Measurements from ENCODE around the gene CFAP97.
"Not testable (repeated sequence)": the region's sequence is repeated elsewhere in the genome, so short reads cannot be mapped to it uniquely, and the experiment has no call there.

CFAP97 gene

DNA sequence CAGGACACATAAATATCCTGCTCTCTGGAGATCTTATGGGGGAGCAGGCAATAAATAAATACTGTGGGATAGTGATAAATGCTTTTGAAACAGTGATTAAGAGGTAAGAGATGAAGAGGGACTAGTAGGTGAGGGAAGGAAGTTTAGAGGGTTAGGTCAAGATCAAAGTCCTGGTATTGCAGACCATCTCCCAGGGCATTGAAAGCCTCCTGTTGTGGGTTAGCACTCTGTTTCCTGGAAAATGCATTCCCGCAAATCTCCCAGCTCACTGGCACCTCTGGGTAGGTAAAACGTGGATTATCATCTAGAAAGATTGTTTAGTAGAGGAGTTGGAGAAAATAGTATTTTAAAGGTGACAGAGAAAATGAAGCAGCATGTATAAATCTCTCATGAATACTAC, 7.8 kb upstream of the CFAP97 start:
- Mint-ChIP-seq H3K9me3 (no peaks in the 10 kb centered on the region), H3K27ac (no peak overlapping the region), H3K4me1 (peaks cover 45% of the 10 kb centered on the region), H3K4me3 (peak overlapping the region; percentile 76), H3K36me3 (no peaks in the 10 kb centered on the region)
- no peak for DNase-seq (ENCODE audit: low spot score in 2 of 2)
- ATAC-seq: no peak

DNA sequence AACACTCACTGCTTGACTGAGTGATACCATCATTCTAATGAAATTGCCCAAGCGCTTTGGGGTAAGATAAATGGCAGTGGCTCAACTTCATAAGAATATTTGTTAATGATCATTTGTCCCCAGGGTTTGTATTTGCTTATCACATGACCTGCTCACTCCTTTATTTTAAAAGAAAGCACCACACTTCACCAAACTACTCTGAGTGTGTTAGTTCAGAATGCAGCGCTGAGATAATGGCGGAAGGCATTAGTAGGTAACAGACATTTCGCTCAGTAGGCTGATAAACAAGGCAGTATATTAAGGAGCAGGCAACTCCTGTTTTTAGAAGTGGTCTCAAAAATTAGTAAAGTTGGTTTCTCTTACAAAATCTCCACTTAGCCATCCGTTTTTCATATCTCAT, 7.2 kb upstream of the CFAP97 start:
- ATAC-seq (no peak), DNase-seq (ENCODE audit: low spot score in 2 of 2) (no peak)
- H3K9me3 Mint-ChIP-seq: no peaks in the 10 kb centered on the region
- peak overlapping the region; percentile 76 for H3K4me3 Mint-ChIP-seq
- no peak overlapping the region for H3K27ac Mint-ChIP-seq
- no peaks in the 10 kb centered on the region for H3K36me3 Mint-ChIP-seq
- peaks cover 41% of the 10 kb centered on the region for H3K4me1 Mint-ChIP-seq

DNA sequence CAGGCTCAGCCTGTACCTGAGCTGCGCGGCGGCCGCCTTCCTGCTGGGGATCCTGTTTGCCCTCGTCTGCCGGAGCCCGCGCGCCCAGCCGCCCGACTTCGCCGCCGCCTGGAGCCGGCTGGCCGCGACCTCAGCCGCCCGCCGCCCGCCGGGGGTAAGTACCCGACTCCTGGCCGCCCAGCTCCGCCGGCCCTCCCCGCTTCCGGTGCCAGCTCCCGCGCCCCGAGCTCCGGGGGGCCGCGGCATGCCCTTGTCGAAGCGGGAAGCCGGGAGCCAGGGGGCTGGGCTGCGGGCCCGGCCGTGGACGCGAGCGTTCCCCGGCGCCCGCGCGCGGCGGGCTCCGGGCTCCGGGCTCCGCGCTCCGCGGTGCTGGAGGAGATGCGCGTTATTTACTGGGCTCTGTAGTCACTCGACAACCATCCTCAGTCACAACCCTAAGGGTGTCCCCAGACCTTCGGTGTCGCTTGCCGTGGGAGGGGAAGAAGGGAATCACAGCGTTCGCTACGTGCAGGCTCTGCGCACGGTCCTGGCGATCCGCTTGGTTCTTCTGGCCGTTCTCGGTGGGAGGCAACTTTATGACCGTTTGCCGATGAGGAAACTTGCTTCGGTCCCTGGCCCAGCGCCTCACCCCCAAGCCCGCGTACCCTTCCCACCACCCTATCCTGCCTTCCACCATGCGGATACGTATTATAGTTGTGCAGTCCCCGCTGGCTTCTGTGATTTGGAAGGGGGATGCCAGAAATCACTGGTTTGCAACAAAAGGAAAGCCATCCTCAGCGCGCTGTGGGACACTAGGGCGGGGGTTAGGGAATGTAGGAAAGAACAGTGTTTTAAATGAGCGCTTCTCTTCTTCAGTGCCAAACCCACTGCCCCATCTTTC, 6.5 kb upstream of the CFAP97 start:
- ATAC-seq (peak; percentile 60), DNase-seq (ENCODE audit: low spot score in 2 of 2) (peak; percentile 26 to 77)
- H3K27ac Mint-ChIP-seq: no peak overlapping the region
- H3K36me3 Mint-ChIP-seq: no peaks in the 10 kb centered on the region
- H3K4me1 Mint-ChIP-seq: peaks cover 41% of the 10 kb centered on the region
- peak overlapping the region; percentile 76 for H3K4me3 Mint-ChIP-seq
- no peaks in the 10 kb centered on the region for H3K9me3 Mint-ChIP-seq

DNA sequence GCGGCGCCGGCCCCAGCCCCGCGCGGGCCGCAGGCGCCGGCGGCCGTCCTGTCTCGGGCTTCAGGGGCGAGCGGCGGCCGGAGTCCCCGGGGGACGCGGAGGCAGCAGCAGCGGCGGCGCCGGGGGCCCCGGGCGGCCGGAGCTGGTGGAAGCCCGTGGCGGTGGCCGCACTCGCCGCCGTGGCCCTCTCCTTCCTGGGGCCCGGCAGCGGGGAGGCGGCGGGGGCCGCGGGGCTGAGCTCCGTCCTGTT, 6.0 kb upstream of the CFAP97 start:
- H3K27ac Mint-ChIP-seq; H3K36me3 Mint-ChIP-seq; H3K4me3 Mint-ChIP-seq; H3K9me3 Mint-ChIP-seq; DNase-seq (ENCODE audit: low spot score in 2 of 2): not testable (repeated sequence)
- peaks cover 47% of the 10 kb centered on the region for H3K4me1 Mint-ChIP-seq
- ATAC-seq: peak; percentile 61

DNA sequence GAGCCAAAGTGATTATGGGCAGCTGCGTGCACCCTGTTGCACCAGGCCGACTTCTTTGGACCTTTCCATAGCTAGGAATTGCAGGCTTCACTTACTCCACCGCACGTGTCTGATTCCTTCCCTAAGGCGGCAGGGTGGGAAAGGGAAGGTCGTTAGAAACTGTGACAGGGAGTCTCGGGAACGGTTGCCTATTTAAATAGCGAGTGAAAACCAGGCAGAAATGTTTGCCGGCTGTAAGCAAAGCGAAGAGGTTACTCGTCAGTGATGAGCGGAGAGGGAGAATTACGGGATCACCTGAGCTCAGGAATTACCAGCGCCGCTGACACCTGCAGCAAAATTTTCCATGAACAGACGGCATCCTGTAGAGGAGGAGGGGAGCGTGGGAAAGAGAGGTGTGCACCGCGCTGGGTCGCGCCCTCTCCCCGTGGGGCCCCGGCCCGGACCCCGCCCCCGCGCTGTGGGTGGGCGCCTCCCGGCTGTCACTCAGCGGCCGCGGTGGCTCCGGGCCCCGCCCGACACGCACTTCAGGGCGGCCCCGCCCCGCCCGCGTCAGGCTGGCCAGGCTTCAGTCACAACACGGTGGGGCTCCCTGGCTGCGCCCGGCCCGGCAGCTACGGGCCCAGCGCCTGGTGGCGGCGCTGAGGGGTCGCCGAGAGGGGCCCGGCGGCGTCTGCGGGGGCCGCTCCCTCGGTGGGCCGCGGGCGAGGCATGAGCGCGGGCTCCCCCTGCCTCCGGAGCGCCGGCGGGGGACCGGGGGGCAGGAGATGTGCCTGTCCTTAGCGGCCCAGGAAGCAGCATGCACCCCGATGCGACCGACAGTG, 5.4 kb upstream of the CFAP97 start, which contains the start of gene SNX25:
TSS of gene SNX25 (plus strand) at position 568 of the 821 bp plus-strand sequence. CDS start at position 797, 229 bp downstream.
- Mint-ChIP-seq H3K4me3 (peak within 1 kb of the TSS; percentile 83), H3K27ac (peak within 1 kb of the TSS; percentile 60), H3K4me1 (peaks cover 52% of the 10 kb centered on the region), H3K36me3 (no peaks in the 10 kb centered on the region), H3K9me3 (no peaks in the 10 kb centered on the region)
- peak; percentile 87 to 92 for DNase-seq (ENCODE audit: low spot score in 2 of 2)
- peak; percentile 96 for ATAC-seq

DNA sequence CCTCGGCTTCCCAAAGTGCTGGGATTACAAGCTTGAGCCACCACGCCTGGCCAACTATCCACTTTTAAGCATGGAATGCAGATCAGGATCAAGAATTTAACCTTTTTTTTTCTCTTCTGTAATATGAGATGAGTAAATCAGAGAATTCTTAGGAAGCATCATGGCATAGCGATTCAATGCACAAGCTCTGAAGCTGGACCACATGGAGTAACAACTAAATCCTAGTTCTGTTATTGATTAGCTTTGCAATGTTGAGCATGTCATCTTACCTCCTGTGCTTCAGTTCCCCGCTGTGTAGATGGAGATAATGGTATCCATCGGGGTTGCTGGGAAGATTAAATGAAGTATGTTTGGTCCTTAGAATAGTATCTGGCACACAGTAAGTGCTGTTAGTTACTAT, 3.7 kb upstream of the CFAP97 start:
- Mint-ChIP-seq H3K36me3 (peaks cover 11% of the 10 kb centered on the region), H3K4me3 (no peak overlapping the region), H3K27ac (no peak overlapping the region), H3K9me3 (no peaks in the 10 kb centered on the region), H3K4me1 (peaks cover 55% of the 10 kb centered on the region)
- DNase-seq (ENCODE audit: low spot score in 2 of 2) (no peak), ATAC-seq (no peak)

DNA sequence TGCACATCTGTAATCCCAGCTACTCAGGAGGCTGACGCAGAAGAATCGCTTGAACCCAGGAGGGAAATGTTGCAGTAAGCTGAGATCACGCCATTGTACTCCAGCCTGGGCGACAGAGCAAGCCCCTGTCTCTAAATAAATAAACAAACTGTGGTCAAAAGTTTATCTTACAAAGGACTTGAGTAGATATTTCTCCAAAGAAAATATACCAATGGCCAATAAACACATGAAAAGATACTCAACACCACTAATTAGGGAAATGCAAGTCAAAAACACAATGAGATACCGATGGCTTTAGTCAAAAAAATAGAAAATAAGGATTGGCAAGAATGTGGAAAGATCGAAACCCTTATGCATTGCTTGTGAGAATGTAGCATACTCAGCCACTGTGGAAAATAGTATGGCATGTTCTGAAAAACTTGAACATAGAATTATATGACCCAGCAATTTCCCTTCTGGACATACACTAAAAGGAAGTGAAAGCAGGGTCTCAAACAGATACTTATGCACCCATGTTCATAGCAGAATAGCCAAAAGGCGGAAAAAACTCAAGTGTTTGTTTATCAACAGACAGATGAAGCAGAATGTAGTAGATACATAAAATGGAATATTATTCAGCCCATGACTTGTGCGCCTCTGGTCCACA, 2.0 kb upstream of the CFAP97 start:
- ATAC-seq (no peak), DNase-seq (ENCODE audit: low spot score in 2 of 2) (no peak)
- H3K9me3 Mint-ChIP-seq: no peaks in the 10 kb centered on the region
- peak overlapping the region; percentile 93 for H3K4me3 Mint-ChIP-seq
- peaks cover 53% of the 10 kb centered on the region for H3K4me1 Mint-ChIP-seq
- H3K27ac Mint-ChIP-seq: peak overlapping the region; percentile 98
- H3K36me3 Mint-ChIP-seq: peaks cover 23% of the 10 kb centered on the region

DNA sequence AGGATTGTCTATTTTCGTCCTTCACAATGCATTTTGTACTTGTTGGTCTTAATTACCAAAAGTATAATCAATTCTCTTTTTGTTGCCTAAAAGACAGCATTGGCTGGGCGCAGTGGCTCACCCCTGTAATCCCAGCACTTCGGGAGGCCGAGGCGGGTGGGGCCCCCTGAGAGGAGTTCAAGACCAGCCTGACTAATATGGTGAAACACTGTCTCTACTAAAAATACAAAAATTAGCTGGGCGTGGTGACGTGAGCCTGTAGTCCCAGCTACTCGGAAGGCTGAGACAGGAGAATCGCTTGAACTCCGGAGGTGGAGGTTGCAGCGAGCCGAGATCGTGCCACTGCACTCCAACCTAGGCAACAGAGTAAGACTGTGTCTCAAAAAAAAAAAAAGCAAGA, 1.3 kb upstream of the CFAP97 start:
- ATAC-seq, H3K9me3 Mint-ChIP-seq: not testable (repeated sequence)
- peak overlapping the region; percentile 98 for H3K27ac Mint-ChIP-seq
- peak overlapping the region; percentile 93 for H3K4me3 Mint-ChIP-seq
- DNase-seq (ENCODE audit: low spot score in 2 of 2): peak in 1 of 2 donors; percentile 58
- H3K36me3 Mint-ChIP-seq: peaks cover 29% of the 10 kb centered on the region
- H3K4me1 Mint-ChIP-seq: peaks cover 51% of the 10 kb centered on the region

DNA sequence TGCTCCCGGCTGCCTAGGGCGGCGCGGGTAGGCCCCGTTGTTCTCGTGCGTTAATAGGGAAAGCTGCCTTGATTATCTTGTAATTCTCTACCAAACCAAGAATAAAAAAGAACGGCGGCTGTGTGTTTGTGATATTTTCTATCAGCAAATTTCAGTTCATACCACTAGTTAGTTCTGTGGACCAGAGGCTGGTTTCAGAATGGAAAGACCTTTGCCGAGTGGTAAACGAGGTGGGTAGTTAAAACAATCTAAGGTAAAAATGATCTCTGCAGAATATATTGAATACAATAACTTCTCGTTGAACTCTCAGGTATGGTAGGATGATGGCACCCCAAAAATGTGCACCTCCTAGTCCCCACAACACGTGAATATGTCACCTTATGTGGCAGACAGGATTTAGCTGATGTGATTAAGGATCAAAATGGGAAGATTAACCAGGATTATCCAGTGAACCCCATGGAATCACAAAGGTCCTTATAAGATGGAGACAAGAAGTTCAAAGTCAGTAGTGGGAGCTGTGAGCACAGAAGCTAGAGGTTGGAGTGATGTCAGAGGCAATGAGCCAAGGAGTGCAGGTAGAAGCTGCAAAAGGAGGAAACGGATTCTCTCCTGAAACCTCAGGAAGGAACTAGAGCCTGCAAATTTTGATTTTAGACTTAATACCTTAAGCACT, 574 bp upstream of the CFAP97 start:
- Mint-ChIP-seq H3K4me3 (peak overlapping the region; percentile 93), H3K27ac (peak overlapping the region; percentile 98), H3K36me3 (peaks cover 34% of the 10 kb centered on the region), H3K4me1 (peaks cover 51% of the 10 kb centered on the region), H3K9me3 (no peaks in the 10 kb centered on the region)
- no peak for DNase-seq (ENCODE audit: low spot score in 2 of 2)
- no peak for ATAC-seq

DNA sequence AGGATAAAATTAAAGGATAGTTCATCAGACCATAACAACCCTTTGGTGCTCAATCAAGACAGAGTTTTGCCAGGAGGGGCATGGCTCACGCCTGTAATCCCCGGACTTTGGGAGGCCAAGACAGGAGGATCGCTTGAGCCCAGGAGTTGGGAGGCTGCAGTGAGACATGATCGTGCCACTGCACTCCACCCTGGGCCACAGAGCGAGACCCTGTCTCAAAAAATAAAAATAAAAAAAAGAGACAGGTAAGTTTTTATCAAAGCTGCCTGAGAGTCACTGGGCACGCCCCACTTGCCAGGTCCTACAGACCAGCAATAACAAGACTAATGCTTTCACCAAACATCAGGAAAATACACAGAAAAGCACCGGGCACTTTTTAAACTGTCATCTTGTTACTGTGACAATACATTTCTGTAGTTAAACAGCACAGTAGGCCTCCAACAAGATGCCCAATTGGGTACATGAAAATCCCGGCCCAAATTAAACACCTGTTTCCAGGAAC, 765 bp downstream of the CFAP97 start:
- peaks cover 41% of the 10 kb centered on the region for H3K4me1 Mint-ChIP-seq
- H3K36me3 Mint-ChIP-seq: peaks cover 40% of the 10 kb centered on the region
- peak overlapping the region; percentile 93 for H3K4me3 Mint-ChIP-seq
- peak overlapping the region; percentile 98 for H3K27ac Mint-ChIP-seq
- ATAC-seq (peak; percentile 43), DNase-seq (ENCODE audit: low spot score in 2 of 2) (no peak)
- H3K9me3 Mint-ChIP-seq: no peaks in the 10 kb centered on the region

DNA sequence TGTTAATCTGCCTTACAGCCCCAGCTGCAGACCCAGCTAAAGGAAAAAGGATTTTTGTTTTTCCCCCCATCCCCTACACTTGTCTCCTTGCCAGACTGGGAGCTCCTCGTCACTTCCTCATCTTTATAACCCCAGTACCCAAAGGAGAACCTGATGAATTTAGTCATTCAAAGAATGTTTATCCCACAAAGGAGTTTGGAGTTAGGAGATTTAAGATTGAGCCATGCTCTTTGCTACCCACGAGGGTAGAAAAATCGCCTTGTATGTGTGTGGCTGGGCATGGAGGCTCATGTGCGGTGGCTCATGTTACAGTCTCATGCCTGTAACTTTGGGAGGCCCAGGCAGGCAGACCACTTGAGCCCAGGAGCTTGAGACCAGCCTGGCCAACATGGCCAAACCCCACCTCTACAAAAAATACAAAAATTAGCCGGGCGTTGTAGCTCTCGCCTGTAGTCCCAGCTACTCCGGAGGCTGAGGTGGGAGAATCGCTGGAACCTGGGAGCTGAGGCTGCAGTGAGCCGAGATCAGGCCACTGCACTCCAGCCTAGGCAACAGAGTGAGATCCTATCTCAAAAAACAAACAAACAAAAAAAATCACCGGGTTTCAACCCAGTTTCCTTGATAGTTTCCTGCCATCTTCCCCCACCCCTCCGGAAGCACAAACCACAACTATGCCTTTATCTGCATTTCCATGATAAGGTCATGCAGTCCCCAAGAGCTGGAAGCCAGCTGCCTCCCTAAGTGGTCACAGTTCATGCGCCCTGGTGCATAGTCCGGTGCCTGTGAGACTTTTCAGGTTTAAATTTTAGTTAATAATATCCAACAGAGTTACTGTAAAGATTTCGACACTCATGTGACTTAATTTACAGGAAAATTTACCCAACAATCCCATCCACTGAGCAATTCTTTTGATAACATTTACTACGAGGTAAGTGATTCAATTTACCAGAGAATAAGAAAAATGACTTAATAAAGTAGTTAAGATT, 1.5 kb downstream of the CFAP97 start:
- no peak for ATAC-seq
- no peak for DNase-seq (ENCODE audit: low spot score in 2 of 2)
- H3K4me1 Mint-ChIP-seq: peaks cover 41% of the 10 kb centered on the region
- H3K27ac Mint-ChIP-seq: peak overlapping the region; percentile 98
- H3K9me3 Mint-ChIP-seq: no peaks in the 10 kb centered on the region
- peak overlapping the region; percentile 93 for H3K4me3 Mint-ChIP-seq
- peaks cover 46% of the 10 kb centered on the region for H3K36me3 Mint-ChIP-seq

DNA sequence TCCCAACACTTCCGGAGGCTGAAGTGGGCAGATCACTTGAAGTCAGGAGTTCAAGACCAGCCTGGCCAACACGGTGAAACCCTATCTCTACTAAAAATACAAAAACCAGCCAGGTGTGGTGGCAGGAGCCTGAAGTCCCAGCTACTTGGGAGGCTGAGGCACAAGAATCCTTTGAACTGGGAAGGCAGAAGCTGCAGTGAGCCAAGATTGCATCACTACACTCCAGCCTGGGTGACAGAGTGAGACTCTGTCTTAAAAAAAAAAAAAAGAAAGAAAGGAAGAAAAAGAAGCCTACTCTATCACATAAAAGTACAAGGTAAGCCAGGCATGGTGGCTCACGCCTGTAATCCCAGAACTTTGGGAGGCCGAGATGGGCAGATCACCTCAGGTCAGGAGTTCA, 5.6 kb downstream of the CFAP97 start:
- not testable (repeated sequence) for H3K4me3 Mint-ChIP-seq; DNase-seq (ENCODE audit: low spot score in 2 of 2); ATAC-seq; H3K27ac Mint-ChIP-seq; H3K9me3 Mint-ChIP-seq
- Mint-ChIP-seq H3K36me3 (peaks cover 55% of the 10 kb centered on the region), H3K4me1 (peaks cover 32% of the 10 kb centered on the region)

DNA sequence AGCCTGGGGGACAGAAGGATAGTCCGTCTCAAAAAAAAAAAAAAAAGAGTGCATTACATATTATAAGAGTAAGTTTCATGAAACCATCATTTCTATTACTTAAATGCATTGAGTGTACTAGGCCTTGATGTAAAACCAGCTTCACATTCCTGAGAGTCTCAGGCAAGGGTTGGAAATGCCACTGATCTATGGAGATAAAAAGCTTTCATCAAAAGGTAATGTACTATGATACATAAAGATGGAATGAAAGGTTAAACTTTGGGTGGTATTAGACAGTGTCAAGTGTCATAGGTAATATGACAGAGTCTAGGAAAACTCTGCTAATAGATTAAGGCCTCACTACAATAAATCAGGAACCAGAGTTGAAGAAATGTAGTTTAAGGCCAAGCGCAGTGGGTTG, 7.4 kb downstream of the CFAP97 start:
- no peak overlapping the region for H3K27ac Mint-ChIP-seq
- H3K9me3 Mint-ChIP-seq: no peaks in the 10 kb centered on the region
- H3K4me3 Mint-ChIP-seq: no peak overlapping the region
- ATAC-seq (no peak), DNase-seq (ENCODE audit: low spot score in 2 of 2) (no peak)
- H3K36me3 Mint-ChIP-seq: peaks cover 40% of the 10 kb centered on the region
- peaks cover 24% of the 10 kb centered on the region for H3K4me1 Mint-ChIP-seq

Measured in stimulated activated effector memory CD8-positive, alpha-beta T cell treated with anti-CD3 and anti-CD28 coated beads, Interleukin-12 subunit alpha, Interleukin-12 subunit beta, amount 100 ng/mL, for 72 hours (primary cell).